ENCODE measurements around the gene VWA3B.
"Not testable (repeated sequence)": the region's sequence is repeated elsewhere in the genome, so short reads cannot be mapped to it uniquely, and the experiment has no call there.

Gene VWA3B

DNA sequence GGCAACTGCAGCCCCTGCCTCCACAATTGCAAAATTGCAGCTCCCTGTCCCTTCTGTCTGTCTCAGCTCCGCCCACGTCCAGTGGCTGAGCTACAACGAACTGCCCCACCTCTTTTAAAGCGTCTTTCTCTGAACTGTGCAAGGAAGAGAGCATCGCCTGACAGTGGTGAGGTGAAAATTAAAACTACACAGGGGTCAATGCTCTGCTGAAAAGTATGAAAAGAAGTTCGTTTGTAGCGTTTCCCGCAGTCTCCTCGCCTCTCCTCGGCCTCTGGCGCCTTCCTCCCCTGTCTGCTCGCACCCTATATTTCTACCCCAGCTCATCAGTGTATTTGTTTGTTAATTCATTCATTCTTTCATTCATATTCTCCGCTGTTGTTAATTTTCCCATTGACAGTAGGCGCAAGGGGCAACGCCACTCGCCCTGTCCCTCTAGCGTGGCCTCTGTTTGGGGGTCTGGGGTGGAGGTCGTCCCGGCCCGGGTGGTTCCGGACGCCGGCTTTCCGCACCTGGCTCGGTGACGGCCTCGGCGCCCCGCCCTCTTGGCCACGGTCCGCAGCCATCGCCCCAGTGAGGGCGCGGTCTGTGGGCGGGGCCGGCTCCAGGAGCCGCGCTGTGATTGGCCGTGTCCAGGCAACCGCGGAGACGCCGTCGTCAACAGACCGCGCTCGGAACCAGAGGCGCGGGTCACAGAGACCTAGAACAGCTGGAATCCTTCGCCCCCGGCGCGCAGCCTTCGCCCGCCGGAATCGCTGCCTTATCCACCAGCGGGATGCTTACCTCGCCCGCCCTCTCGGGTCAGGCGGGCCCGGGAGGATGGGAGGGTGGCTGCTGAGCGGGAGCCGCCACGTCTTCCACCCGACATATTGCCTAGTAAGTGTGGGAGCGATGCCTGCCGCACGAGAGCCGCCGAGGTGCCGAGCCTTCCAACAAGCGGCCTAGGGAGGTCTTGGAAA is at the start of gene VWA3B:
VWA3B (plus strand) TSS at position 677 of the 956 bp plus-strand sequence. CDS start 5,926 bp downstream, outside the sequence.
- DNase-seq (ENCODE audit: low read depth in 3 of 3): peak in 1 of 3 experiments; percentile 8

GRCh38 chr2:98037206-98037605 is 49.8 kb upstream of the VWA3B start:
- DNase-seq (ENCODE audit: low read depth in 3 of 3): no peak

DNA sequence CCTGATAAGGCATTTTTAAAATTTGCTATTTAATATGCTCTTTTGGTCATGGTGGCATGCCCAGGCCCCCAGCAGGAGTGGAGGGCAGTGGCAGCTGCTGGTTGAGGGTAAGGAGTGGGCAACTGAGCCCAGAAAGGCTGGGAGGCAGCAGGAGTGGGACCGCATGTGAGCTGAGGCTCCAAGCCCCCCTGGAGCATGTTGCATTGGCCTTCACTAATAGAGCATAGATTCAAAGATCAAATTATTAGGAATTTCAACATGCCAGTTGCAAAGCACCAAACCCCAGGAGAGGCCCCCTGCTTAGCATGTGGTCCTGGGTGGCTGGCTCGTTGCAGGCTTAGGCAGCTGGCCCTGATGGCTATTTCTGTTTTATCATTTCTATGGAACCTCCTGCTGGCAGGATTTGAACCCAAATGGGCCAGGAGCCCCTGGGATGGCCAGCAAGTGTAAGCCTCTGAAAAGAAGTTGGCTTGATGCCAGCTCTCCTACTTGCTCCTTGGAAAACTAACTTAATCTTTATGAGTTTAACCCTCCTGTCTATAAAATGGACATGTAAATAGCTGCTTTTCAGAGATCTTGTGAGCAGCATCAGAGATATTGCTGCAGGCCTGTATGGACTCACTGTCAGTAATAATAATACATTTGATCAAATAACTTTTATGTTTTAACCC is 49.2 kb upstream of the VWA3B start:
- DNase-seq (ENCODE audit: low read depth in 3 of 3): no peak

DNA sequence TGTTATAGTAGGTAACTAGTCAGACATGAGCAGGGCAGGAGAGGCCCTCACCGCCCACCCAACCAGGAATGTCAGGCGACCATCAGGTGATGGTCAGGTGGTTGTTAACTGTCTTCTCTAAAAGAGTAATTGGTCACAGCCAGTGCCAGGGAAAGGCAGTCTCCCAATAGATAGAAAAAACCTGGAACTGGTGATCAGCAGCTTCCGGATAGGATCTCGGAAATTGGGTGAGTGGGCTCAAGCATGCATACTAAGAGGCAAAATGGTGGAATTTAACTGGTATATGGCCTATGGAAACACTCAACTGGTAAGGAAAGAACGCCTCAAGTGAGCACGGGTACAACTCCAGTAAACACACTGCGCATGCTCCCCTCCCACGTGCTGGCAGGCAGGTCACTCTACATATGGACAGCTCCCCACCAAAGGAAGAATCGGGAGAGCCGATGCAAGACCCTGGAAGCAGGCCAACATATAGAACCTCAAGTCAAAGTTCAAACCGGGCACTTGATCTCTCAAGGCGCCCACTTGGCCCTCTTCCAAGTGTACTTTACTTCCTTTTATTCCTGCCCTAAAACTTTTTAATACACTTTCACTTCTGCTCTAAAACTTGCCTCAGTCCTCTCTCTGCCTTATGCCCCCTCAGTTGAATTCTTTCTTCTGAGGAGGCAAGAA is 47.7 kb upstream of the VWA3B start:
- DNase-seq (ENCODE audit: low read depth in 3 of 3): no peak

DNA sequence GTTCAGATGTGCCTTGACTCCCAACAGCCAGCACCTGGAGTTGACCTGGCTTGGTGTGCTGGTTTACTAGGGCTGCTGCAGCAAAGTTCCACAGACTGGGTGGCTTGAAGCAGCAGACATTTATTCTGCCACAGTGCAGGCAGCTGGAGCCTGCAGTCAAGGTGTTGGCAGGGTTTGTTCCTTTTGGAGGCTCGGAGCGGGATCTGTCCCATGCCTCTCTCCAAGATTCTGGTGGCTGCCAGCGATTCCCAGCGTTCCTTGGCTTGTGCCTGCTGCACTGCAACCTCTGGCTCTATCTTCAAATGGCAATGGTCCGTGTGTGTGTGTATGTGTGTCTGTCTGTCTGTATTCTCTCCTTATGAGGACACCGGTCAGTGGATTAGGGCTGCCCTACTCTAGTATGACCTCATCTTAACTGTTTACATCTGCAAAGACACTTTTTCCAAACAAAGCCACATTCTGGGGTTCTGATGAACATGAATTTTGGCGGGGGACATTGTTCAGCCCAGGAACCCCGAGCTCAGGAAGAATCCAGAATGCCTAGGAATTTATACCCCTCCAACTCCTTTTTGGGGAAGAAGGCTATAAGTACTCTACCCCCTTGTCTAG is 46.5 kb upstream of the VWA3B start:
- DNase-seq (ENCODE audit: low read depth in 3 of 3): no peak

GRCh38 chr2:98043101-98043500 is 43.9 kb upstream of the VWA3B start:
- DNase-seq (ENCODE audit: low read depth in 3 of 3): no peak

GRCh38 chr2:98044730-98045129 is 42.2 kb upstream of the VWA3B start:
- not testable (repeated sequence) for DNase-seq (ENCODE audit: low read depth in 3 of 3)

DNA sequence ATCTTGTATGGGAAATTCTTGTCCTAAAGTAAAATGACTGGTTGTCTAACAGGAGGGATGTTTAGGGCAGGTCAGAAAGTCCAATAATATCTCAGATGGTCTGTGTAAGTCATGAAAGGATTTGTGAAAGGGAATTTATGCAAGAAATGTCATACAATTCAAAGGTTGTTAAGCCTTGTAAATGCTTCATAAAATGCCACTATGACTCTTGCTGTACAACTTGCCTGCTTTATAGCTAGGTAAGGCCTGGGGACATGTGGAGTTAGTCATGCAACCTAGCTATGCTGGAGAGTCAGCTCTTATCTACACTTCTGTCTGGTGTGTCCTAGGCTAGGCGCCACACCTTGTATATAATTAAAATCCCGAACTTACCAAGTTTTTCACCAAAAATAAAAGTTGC is 36.9 kb upstream of the VWA3B start:
- DNase-seq (ENCODE audit: low read depth in 3 of 3): no peak

DNA sequence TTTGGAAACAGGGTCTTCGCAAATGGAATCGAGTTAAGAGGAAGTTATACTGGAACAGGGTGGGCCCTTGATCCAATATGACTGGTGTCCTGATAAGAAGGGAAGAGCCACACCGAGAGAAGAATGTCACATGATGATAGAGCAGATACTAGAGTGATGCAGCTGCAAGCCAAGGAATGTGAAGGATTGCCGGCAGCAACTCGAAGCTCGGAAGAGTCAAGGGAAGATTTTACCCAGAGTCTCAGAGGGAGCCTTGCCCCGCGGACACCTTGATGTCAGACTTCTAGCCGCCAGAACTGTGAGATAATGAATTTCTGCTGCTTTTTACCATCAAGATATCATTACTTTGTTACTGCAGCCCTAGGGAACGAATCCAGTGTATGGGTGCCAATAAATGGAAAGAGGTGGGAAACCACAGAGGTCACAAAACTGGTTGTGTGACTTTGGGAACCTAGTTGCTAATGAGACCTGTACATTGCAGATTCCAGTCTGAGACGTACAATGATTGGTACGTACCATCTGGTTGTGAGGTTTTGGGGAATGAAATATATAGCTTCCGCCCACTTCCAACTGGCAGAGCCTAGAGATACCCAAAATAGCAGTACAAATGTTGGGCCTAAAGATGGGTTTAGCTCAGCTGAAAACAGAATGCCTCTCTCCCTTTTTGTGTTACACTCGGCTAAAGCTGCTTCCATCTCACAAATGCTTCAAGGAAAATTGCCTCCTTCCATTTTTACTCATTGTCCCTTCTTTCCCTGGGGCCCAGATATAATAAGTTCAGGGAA is 28.6 kb upstream of the VWA3B start:
- no peak for DNase-seq (ENCODE audit: low read depth in 3 of 3)

GRCh38 chr2:98060277-98060676 is 26.7 kb upstream of the VWA3B start:
- no peak for DNase-seq (ENCODE audit: low read depth in 3 of 3)

GRCh38 chr2:98063291-98063854 is 23.6 kb upstream of the VWA3B start:
- no peak for DNase-seq (ENCODE audit: low read depth in 3 of 3)

GRCh38 chr2:98065808-98066207 is 21.2 kb upstream of the VWA3B start:
- DNase-seq (ENCODE audit: low read depth in 3 of 3): no peak

DNA sequence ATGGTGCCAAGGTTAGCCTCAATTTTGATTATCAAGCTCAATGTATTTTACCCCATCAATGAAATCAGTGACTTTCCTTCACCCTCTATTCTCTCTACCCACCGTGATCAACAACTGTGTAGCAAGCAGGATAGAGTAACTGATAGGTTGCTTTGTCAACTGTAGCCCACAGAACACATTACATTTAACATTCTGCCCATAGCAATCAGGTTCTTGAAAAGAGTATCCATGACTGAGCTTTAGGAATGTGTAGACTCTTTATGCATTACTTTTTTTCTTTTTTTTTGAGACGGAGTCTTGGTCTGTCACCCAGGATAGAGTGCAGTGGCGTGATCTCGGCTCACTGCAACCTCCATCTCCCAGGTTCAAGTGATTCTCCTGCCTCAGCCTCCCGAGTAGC is 19.8 kb upstream of the VWA3B start:
- DNase-seq (ENCODE audit: low read depth in 3 of 3): no peak

DNA sequence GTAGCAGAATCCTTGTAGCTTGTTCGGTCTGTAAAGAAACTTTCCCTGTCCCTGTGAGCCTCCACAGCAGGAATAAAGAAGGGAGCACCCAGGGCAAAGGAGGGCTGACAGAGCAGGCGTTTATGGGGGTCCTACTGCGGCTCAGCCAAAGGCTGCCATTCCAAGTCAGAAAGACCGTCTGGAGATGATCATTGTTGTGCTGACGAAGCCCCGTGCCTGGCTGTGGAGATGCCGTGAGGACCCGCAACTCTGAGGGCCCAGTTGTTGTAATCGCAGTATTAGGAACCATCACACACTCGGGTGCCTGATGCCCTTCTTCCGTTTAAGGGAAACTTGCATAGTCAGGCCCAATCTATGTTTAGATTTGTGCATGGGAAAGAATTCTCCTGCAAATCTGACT is 16.9 kb upstream of the VWA3B start:
- no peak for DNase-seq (ENCODE audit: low read depth in 3 of 3)

DNA sequence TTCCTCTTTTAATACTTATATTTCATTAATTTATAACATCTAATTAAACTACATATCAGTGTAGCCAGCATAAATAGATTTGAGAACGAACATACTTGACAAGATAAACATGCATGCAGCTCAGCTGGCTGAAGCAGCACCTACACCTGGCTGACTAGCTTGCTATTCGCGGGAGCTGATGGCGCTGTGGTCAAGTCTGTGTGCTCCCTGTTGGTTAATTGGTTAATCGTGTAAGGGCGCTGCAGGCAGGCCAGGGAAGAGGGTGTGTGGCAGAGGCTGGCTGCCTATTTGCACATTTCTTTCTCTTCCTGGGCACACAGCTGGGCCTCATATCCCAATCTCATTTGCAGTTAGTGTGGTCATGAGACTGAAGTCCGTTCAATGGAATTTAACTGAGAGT is 14.5 kb upstream of the VWA3B start:
- DNase-seq (ENCODE audit: low read depth in 3 of 3): no peak

DNA sequence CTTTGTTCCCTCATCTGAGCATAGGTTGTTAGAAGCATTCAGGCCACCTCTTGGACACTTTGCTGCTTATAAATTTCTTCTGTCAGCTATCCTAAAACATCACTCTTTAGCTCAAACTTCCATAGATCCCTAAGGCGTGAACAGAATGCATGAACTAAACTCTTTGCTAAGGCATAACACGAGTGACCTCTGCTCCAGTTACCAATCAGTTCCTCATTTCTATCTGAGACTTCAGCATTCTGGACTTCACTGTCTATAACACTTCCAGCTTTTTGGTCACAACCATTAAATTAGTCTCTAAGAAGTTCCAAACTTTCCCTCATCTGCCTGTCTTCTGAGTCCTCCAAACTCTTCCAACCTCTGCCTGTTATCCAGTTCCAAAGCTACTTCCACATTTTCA is 8.3 kb upstream of the VWA3B start:
- no peak for DNase-seq (ENCODE audit: low read depth in 3 of 3)

DNA sequence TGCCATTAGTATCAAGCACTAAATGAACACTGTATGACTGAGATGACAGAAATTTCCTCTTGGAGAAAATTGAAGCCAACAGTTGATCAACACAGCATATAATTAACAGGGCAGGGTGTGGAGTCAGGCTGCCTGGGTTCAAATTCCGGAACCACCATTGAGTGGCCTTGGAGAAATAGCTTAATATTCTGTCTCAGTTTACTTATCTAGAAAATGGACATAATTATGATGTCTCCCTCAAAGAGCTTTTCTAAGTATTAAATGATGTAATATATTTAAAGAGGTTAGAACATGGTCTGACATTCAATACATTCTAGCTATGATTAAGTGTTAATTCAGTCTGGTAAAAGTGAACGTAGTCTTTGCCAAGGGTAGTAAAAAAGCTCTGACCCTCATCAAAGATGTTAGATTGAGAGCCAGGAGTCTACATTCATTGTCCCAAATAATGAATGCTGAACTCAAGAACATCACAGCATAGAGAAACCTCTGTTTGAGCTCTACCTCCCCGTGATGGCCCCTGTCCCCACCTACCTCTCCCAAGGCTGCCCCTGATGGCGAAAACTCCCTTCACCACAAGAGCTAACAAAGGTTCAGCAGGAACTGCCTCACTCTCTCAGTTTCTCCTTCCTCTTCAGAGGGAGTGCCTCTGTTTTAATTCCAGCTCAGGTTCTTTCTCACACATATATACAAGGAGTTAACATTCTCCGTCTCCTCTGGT is 2.7 kb upstream of the VWA3B start:
- no peak for DNase-seq (ENCODE audit: low read depth in 3 of 3)

DNA sequence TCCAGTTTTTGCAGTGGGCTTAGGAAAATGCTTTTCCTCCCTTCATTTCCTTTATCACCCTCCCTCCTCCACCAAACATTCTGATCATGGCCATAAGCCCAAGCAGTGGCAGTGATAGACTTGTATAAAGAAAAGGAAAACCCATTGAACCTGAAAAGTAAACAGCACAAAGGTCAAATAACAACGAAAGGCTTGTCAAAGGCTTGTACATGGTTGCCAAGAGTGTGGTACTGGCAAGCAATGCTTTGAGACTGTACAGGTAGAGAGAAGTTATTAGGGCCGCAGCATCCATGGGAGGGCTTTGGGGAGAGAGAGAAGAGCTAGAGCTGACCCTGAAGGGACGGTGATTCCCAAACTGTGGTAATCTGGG is 2.1 kb upstream of the VWA3B start:
- no peak for DNase-seq (ENCODE audit: low read depth in 3 of 3)

- no peak for DNase-seq (ENCODE audit: low read depth in 3 of 3)
Measured at GRCh38 chr2:98085649-98086048, 1.3 kb upstream of the VWA3B start.

GRCh38 chr2:98087447-98088020 is 567 bp downstream of the VWA3B start:
- DNase-seq (ENCODE audit: low read depth in 3 of 3): no peak
